ENCODE measurements around the gene E4F1.
"Not testable (repeated sequence)": the region's sequence is repeated elsewhere in the genome, so short reads cannot be mapped to it uniquely, and the experiment has no call there.

E4F1 gene

DNA sequence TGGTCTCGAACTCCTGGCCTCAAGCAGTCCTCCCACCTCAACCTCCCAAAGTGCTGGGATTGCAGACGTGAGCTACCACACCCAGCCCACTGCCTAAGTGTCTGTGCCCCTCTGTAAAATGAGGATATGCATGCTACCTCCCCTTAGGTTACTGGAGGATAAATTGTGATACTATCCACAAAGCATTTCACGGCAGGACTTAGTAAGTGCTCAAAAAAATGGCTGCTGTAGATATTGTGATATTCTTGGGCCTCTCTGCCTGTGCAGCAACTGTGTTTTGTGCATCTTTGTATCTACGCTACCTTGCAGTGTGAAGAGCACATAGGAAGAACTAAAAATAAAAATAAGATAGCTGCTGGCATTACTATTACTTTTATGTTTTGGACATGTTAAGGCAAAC, 25.1 kb upstream of the E4F1 start:
- no peak for DNase-seq (ENCODE audit: extremely low read depth, low read depth)
- TF ChIP-seq, protein P1, sequence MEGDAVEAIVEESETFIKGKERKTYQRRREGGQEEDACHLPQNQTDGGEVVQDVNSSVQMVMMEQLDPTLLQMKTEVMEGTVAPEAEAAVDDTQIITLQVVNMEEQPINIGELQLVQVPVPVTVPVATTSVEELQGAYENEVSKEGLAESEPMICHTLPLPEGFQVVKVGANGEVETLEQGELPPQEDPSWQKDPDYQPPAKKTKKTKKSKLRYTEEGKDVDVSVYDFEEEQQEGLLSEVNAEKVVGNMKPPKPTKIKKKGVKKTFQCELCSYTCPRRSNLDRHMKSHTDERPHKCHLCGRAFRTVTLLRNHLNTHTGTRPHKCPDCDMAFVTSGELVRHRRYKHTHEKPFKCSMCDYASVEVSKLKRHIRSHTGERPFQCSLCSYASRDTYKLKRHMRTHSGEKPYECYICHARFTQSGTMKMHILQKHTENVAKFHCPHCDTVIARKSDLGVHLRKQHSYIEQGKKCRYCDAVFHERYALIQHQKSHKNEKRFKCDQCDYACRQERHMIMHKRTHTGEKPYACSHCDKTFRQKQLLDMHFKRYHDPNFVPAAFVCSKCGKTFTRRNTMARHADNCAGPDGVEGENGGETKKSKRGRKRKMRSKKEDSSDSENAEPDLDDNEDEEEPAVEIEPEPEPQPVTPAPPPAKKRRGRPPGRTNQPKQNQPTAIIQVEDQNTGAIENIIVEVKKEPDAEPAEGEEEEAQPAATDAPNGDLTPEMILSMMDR (IDR thresholded peaks at IDR 0.05; ENCODE audit: low read depth, low read length, missing control alignments), result no peak
- H3K4me3 ChIP-seq (replicated peaks; ENCODE audit: low read depth, low read length), result no peak overlapping the region

DNA sequence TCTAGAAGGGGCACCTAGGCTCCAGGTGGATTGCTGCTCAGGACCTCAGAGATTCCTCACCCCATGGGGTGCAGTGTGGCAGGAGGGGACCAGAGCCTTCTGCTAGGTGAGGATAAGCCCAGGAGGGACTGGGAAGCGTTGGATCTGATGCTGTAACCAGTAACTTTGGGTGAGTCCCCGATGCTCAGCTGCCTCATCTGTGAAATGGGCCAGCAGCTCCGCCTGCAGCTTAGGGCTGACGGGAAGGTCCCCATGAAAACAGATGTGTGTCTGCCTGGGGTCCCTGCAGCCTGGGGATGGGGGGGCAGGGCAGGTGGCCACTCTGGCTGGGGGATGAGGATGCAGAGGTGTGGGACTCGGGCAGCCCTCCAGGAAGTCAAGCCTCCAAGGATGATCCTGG, 24.3 kb upstream of the E4F1 start:
- TF ChIP-seq, protein P1 (IDR thresholded peaks at IDR 0.05; ENCODE audit: low read depth, low read length, missing control alignments), result no peak
- no peak overlapping the region for H3K4me3 ChIP-seq (replicated peaks; ENCODE audit: low read depth, low read length)
- no peak for DNase-seq (ENCODE audit: extremely low read depth, low read depth)

- DNase-seq (ENCODE audit: extremely low read depth, low read depth), result no peak
- TF ChIP-seq, protein P1 (IDR thresholded peaks at IDR 0.05; ENCODE audit: low read depth, low read length, missing control alignments), result no peak
- no peak overlapping the region for H3K4me3 ChIP-seq (replicated peaks; ENCODE audit: low read depth, low read length)
Measured at GRCh38 chr16:2199621-2200139, 23.7 kb upstream of the E4F1 start.

DNA sequence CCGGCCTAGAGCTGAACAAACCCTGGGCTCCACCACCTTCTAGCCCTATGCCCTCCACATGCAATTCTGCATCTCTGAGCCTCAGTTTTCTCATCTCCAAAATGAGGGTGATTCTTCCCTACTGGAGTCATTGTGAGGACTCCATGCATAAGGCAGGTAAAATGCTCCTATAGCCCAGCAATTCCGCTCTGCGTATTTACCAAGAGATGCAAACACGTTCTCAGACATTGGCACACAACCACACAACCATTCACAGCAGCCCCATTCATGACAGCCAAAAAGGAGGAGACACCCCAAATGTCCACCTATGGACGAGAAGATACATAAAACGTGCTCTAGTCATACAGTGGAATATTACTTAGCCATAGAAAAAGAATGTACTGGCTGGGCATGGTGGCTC, 23.1 kb upstream of the E4F1 start:
- H3K4me3 ChIP-seq (replicated peaks; ENCODE audit: low read depth, low read length), result no peak overlapping the region
- DNase-seq (ENCODE audit: extremely low read depth, low read depth), result no peak
- TF ChIP-seq, protein P1 (IDR thresholded peaks at IDR 0.05; ENCODE audit: low read depth, low read length, missing control alignments), result no peak

GRCh38 chr16:2203119-2203688, 20.2 kb upstream of the E4F1 start:
- not testable (repeated sequence) for H3K4me3 ChIP-seq (replicated peaks; ENCODE audit: low read depth, low read length); DNase-seq (ENCODE audit: extremely low read depth, low read depth)

- peak overlapping the region; percentile 84 for H3K4me3 ChIP-seq (replicated peaks; ENCODE audit: low read depth, low read length)
- DNase-seq (ENCODE audit: extremely low read depth, low read depth), result no peak
- TF ChIP-seq, protein P1 (IDR thresholded peaks at IDR 0.05; ENCODE audit: low read depth, low read length, missing control alignments), result no peak
Measured at GRCh38 chr16:2204416-2205103, 18.8 kb upstream of the E4F1 start.

- DNase-seq (ENCODE audit: extremely low read depth, low read depth), result peak; percentile 49
- H3K4me3 ChIP-seq (replicated peaks; ENCODE audit: low read depth, low read length), result peak within 1 kb of the TSS; percentile 84
- TF ChIP-seq, protein P1 (IDR thresholded peaks at IDR 0.05; ENCODE audit: low read depth, low read length, missing control alignments), result no peak
Measured at GRCh38 chr16:2205104-2205966, 18.1 kb upstream of the E4F1 start, which contains the start of gene MLST8. Gene MLST8 (plus strand): TSS chr16:2205454. CDS start chr16:2206086, 632 bp downstream.

All from HFF-Myc (cell line).